Parathyroid adenoma (tissue), 2 donors: ENCODE results near the gene ANGPTL8.
A peak's percentile ranks its signal among the peaks of the same experiment; 100 is the strongest.

Experiments
- H2AFZ ChIP-seq: fragments of 300-600 bp; sonication (generic); one replicate; pipeline ENCODE4 v1.7.0; 2017; ENCODE audit warnings: antibody characterized with exemption, mild to moderate bottlenecking
- H3K27ac ChIP-seq: fragments of 300-600 bp; sonication (generic); one replicate; pipeline ENCODE4 v1.7.0; 2017
- H3K27me3 ChIP-seq: fragments of 300-600 bp; sonication (generic); one replicate; pipeline ENCODE4 v1.7.0; 2017; ENCODE audit warnings: low read length; ENCODE audit not compliant: control insufficient read depth, insufficient read depth
- H3K36me3 ChIP-seq: fragments of 300-600 bp; sonication (generic); one replicate; pipeline ENCODE4 v1.7.0; 2017; ENCODE audit warnings: low read length; ENCODE audit not compliant: control insufficient read depth, insufficient read depth
- H3K4me1 ChIP-seq: fragments of 300-600 bp; sonication (generic); one replicate; pipeline ENCODE4 v1.7.0; 2017; ENCODE audit warnings: control low read depth
- H3K4me2 ChIP-seq: fragments of 300-600 bp; sonication (generic); one replicate; pipeline ENCODE4 v1.7.0; 2017; ENCODE audit warnings: low read length
- H3K4me3 ChIP-seq: fragments of 300-600 bp; sonication (generic); one replicate; pipeline ENCODE4 v1.7.0; 2017; ENCODE audit warnings: low read depth, low read length
- H3K79me2 ChIP-seq: fragments of 300-600 bp; sonication (generic); one replicate; pipeline ENCODE4 v1.7.0; 2017; ENCODE audit warnings: control low read depth
- H3K9ac ChIP-seq: fragments of 300-600 bp; sonication (generic); one replicate; pipeline ENCODE4 v1.7.0; 2017; ENCODE audit warnings: mild to moderate bottlenecking
- H3K9me3 ChIP-seq: fragments of 300-600 bp; sonication (generic); one replicate; pipeline ENCODE4 v1.7.0; 2017; ENCODE audit warnings: low read length; ENCODE audit not compliant: control insufficient read depth
- TF ChIP-seq, protein P1 (sequence below): fragments of 300-600 bp; sonication (generic); IDR thresholded peaks from one replicate; pipeline ENCODE4 v1.7.0; 2017; ENCODE audit warnings: antibody characterized with exemption, mild to moderate bottlenecking
- donor health status: primary hyperparathyroidism.

Gene ANGPTL8

DNA sequence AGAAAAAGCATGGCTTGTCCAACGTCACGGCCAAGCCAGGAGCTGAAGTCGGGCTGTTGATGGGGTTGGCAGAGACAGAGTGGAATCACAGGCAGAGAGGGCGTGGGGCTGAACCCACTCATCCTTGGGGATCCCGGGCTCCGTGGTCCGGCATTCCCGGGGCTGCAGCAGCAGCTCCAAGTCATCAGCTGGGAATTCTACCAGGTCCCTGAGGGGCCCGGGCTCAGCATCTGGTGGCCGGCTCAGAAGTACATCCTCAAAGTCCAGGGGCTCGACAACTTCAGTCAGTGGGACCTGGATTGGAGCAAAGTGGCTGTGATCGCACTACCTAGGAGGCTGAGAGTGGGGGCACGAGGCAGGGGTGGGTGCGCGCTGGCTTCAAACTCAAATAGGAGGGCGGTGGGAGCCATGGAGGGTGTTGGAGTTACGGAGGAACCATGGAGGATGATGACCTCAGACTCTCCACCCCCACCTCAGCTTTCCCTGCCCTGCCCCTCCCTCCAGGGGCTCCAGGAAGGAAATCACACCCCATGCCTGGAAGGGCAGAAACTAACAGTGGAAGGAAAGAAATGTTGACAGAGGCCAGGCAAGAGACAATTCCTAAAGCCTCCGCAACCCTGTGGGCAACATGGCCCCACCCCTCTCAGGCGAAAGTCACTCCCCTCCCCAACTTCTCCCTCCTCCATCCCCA is 13.4 kb downstream of the ANGPTL8 start:
- Histone ChIP-seq H3K4me2 (no peak overlapping the region), H3K27me3 (no peaks in the 10 kb centered on the region), H3K36me3 (no peaks in the 10 kb centered on the region), H3K4me3 (no peak overlapping the region), H3K4me1 (no peaks in the 10 kb centered on the region), H3K79me2 (no peaks in the 10 kb centered on the region), H2AFZ (no peak overlapping the region), H3K27ac (peak overlapping the region; percentile 60), H3K9me3 (no peaks in the 10 kb centered on the region), H3K9ac (no peak overlapping the region)
- TF ChIP-seq, protein P1, sequence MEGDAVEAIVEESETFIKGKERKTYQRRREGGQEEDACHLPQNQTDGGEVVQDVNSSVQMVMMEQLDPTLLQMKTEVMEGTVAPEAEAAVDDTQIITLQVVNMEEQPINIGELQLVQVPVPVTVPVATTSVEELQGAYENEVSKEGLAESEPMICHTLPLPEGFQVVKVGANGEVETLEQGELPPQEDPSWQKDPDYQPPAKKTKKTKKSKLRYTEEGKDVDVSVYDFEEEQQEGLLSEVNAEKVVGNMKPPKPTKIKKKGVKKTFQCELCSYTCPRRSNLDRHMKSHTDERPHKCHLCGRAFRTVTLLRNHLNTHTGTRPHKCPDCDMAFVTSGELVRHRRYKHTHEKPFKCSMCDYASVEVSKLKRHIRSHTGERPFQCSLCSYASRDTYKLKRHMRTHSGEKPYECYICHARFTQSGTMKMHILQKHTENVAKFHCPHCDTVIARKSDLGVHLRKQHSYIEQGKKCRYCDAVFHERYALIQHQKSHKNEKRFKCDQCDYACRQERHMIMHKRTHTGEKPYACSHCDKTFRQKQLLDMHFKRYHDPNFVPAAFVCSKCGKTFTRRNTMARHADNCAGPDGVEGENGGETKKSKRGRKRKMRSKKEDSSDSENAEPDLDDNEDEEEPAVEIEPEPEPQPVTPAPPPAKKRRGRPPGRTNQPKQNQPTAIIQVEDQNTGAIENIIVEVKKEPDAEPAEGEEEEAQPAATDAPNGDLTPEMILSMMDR: no peak

DNA sequence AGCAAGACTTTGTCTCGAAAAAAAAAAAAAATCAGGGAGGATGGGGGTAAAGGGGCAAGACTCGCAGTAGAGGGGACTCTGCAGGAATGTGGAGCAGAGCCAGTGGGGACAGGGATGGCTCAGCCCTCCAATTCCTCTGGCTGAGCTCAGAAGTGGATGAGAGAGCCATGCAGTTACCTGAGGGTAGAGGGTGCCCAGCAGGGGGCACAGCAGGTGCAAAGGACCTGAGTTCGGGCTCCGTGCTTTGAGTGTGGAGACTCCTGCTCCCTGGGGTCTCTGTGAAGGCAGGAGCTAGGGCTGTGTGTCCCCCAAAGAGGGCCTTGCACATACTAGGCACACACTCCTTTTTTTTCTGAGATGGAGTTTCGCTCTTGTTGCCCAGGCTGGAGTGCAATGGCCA is 15.2 kb downstream of the ANGPTL8 start:
- H3K4me2 ChIP-seq: no peak overlapping the region
- H3K9ac ChIP-seq: no peak overlapping the region
- no peak overlapping the region for H3K4me3 ChIP-seq
- no peak overlapping the region for H2AFZ ChIP-seq
- H3K79me2 ChIP-seq: no peaks in the 10 kb centered on the region
- no peaks in the 10 kb centered on the region for H3K9me3 ChIP-seq
- H3K4me1 ChIP-seq: no peaks in the 10 kb centered on the region
- TF ChIP-seq, protein P1: no peak
- no peaks in the 10 kb centered on the region for H3K36me3 ChIP-seq
- no peak overlapping the region for H3K27ac ChIP-seq
- H3K27me3 ChIP-seq: no peaks in the 10 kb centered on the region

DNA sequence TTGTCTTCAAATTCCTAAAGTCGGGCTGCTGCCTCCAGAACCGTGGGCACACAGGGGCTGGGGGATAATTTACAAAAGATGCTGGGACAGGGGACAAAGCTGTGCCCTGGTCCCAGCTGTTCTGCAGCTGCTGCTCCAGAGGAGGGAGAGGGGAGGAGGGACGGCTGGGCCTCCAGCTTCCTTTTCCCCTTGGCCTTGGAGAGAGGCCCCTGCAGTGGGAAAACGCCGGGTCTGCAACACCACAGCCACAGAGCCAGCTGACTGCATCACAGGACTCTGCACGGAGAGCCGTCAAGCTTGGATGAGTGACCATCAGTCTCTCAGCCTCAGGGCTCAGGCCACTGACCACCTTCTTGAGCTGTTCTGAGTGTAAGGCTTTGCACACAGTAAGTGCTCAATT is 16.8 kb downstream of the ANGPTL8 start:
- H3K36me3 ChIP-seq: no peaks in the 10 kb centered on the region
- H3K4me1 ChIP-seq: no peaks in the 10 kb centered on the region
- TF ChIP-seq, protein P1: no peak
- H2AFZ ChIP-seq: no peak overlapping the region
- H3K4me2 ChIP-seq: no peak overlapping the region
- no peak overlapping the region for H3K27ac ChIP-seq
- no peaks in the 10 kb centered on the region for H3K9me3 ChIP-seq
- H3K9ac ChIP-seq: no peak overlapping the region
- H3K79me2 ChIP-seq: no peaks in the 10 kb centered on the region
- H3K4me3 ChIP-seq: no peak overlapping the region
- no peaks in the 10 kb centered on the region for H3K27me3 ChIP-seq

DNA sequence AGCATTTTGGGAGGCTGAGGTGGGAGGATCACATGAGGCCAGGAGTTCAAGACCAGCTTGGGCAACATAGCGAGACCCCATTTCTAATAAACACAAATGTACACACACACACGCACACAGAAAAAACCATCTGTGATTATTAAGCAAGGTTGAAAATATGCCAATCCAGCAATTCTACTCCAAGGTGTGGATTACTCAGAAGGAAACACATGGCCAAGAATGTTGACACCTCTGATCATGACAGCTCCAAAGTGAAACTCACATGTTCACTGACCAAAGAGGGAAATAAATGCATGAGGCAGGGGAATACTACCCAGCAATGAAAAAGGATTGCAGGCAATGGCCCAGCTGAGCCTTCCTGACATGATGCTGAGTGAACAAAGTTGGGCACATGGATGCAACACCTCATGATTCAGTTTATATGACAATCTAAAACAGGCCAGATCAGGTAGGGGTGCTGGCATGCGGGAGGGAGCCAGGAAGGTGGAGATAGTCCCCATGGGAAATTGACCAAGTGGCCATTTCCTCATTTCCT is 18.5 kb downstream of the ANGPTL8 start:
- no peaks in the 10 kb centered on the region for H3K27me3 ChIP-seq
- H3K4me1 ChIP-seq: no peaks in the 10 kb centered on the region
- TF ChIP-seq, protein P1: no peak
- no peaks in the 10 kb centered on the region for H3K36me3 ChIP-seq
- no peak overlapping the region for H3K4me2 ChIP-seq
- no peaks in the 10 kb centered on the region for H3K79me2 ChIP-seq
- no peak overlapping the region for H2AFZ ChIP-seq
- H3K4me3 ChIP-seq: no peak overlapping the region
- H3K9me3 ChIP-seq: no peaks in the 10 kb centered on the region
- H3K27ac ChIP-seq: no peak overlapping the region
- no peak overlapping the region for H3K9ac ChIP-seq

DNA sequence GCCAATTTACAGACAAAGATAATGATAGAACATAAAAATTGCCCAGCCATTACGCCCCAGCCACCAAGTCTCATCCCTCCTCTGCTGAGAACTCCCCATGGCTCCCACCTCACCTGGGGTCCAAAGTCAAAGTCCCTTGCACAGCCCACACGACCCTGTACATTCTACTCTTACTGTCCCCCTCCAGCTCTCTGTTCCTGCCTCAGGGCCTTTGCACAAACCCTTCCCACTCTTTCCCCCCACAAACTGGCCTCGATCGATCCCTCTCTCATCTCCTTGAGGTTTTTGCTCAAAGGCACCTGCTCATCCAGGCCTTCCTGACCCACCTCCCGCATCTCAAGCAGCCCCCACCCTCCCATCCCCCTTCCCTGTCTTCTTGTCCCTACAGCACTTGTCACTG is 21.6 kb downstream of the ANGPTL8 start:
- H3K79me2 ChIP-seq: no peaks in the 10 kb centered on the region
- no peak overlapping the region for H3K27ac ChIP-seq
- no peaks in the 10 kb centered on the region for H3K4me1 ChIP-seq
- no peaks in the 10 kb centered on the region for H3K36me3 ChIP-seq
- no peak overlapping the region for H3K4me3 ChIP-seq
- no peak overlapping the region for H3K4me2 ChIP-seq
- H3K27me3 ChIP-seq: no peaks in the 10 kb centered on the region
- no peaks in the 10 kb centered on the region for H3K9me3 ChIP-seq
- TF ChIP-seq, protein P1: no peak
- H2AFZ ChIP-seq: no peak overlapping the region
- H3K9ac ChIP-seq: no peak overlapping the region
